NB4 (cell line): ENCODE data around the gene FHOD1.
A peak's percentile ranks its signal among the peaks of the same experiment; 100 is the strongest.

Experiments
- DNase-seq: peaks from one replicate; pipeline ENCODE4 v3.0.0; 2010; ENCODE audit warnings: low read depth
- H3K4me3 ChIP-seq: one replicate; pipeline ENCODE4 v1.5.1; 2011; ENCODE audit warnings: mild to moderate bottlenecking, low read depth, low read length, moderate library complexity
- MYC ChIP-seq: IDR thresholded peaks from 2 replicates; pipeline ENCODE4 v1.6.1; 2011; ENCODE audit warnings: low read depth, low read length
- POLR2A ChIP-seq: IDR thresholded peaks from 2 replicates; pipeline ENCODE4 v1.6.1; 2011; ENCODE audit warnings: mild to moderate bottlenecking; ENCODE audit not compliant: insufficient read length; ENCODE audit errors: extremely low read depth
- TF ChIP-seq, protein P1 (sequence below): IDR thresholded peaks from 2 replicates; pipeline ENCODE4 v1.6.1; 2011; ENCODE audit warnings: low read depth, low read length
- TF ChIP-seq, protein P2 (sequence below): IDR thresholded peaks from one replicate; pipeline ENCODE4 v1.5.1; 2012; ENCODE audit warnings: low read depth, low read length

FHOD1 gene

DNA sequence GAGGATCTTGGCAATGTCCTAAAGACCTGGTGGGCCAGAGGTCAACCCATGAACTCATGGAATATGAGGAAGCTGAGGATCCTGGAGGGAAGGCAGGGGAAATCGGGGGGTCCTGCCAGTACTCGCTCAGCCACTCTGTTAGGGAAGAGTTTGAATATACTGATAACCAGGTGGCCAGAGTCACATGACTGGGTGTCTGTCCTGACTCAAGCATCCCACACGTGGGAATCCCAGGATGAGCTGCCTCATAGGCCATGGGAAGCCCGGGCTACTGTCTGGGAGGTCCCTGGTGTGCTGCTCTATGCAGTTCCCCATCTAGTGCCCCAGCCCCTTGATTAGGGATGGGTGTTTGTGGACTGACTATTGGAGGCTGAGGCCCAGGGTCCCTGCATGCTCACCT lies 59.0 kb downstream of the FHOD1 start:
- no peak for DNase-seq
- TF ChIP-seq, protein P1, sequence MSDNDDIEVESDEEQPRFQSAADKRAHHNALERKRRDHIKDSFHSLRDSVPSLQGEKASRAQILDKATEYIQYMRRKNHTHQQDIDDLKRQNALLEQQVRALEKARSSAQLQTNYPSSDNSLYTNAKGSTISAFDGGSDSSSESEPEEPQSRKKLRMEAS = no peak
- TF ChIP-seq, protein P2, sequence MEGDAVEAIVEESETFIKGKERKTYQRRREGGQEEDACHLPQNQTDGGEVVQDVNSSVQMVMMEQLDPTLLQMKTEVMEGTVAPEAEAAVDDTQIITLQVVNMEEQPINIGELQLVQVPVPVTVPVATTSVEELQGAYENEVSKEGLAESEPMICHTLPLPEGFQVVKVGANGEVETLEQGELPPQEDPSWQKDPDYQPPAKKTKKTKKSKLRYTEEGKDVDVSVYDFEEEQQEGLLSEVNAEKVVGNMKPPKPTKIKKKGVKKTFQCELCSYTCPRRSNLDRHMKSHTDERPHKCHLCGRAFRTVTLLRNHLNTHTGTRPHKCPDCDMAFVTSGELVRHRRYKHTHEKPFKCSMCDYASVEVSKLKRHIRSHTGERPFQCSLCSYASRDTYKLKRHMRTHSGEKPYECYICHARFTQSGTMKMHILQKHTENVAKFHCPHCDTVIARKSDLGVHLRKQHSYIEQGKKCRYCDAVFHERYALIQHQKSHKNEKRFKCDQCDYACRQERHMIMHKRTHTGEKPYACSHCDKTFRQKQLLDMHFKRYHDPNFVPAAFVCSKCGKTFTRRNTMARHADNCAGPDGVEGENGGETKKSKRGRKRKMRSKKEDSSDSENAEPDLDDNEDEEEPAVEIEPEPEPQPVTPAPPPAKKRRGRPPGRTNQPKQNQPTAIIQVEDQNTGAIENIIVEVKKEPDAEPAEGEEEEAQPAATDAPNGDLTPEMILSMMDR = no peak
- TF ChIP-seq MYC (no peak), POLR2A (no peak)

DNA sequence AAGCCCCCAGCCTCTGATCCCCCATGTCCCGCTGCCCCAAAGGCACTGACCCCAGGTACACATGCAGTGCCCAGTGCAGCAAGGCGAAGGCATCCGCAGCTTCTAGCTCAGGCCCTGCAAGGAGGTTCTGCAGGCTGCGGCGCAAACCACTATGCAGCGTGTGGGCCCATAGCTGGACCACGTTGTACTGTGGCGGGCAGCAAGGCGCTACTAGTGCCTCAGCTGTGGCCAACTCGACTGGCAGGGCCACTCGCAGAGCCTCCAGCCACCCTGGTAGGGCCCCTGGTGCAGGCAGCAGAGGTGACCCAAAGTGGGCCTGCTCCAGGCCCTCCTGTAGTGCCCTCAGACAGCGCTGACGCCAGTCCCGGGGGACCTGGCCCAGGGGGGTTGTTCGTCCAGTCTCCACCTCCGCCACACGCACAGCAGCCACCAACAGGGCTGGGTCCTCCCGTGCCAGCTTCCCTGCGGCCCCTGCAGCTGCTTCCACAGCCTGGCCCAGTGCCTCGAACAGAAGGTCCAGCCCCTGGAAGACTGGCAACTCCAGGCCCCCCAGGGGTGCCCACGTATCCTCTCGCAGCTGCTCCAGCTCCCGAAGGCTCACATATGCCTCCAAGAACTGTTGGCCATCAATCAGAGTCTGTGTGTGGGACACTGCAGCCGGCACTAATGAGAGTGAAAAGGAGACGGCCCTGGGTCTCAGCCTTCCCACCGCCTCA lies 59.9 kb downstream of the FHOD1 start:
- TF ChIP-seq, protein P2 = no peak
- TF ChIP-seq POLR2A = no peak
- TF ChIP-seq, protein P1 = no peak
- DNase-seq = no peak
- no peak overlapping the region for H3K4me3 ChIP-seq

More for the DNA sequence above, 59.0 kb downstream of the FHOD1 start:
- H3K4me3 ChIP-seq = no peak overlapping the region

DNA sequence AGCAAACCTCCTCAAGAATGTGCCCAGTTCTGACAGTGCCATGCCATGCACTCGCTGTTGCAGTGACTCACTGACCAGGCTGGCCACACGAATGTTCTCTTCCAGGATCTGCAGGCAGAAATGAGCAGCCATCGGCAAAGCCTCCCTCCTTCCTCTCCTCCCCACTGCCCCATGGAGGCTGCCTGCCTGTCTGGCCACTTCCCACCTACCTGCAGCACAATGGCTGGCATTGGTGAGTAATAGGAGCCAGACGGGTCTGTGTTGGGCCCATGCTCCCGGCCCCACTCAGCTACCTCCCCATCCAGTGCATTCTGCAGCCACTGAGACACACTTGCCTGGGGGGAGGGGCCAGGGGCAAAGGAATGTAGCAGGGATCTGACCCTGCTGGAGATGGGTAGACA lies 60.7 kb downstream of the FHOD1 start:
- TF ChIP-seq MYC (no peak), POLR2A (no peak)
- TF ChIP-seq, protein P1 = no peak
- TF ChIP-seq, protein P2 = no peak
- no peak for DNase-seq
- H3K4me3 ChIP-seq = no peak overlapping the region

DNA sequence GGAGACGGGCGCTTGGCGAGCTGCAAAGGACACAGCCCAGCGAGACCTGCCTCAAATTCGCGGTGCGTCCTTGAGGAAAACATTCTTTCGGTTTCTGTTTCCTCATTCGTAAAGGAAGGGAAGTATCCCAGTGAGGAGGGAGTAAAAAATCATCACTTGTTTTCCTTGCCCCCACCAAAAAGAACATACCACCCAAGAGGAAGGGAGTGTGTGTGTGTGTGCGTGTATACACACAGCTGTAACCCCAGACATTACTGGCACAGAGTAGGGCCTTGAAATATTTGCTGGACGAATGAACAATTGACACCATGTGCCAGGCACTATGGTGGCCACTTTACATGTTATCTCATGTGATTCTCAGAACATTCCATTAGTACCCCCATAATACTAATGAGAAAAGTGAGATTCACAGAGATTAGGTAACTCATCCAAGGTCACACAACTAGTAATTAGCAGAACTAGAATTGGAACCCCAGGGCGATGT lies 61.6 kb downstream of the FHOD1 start:
- no peak overlapping the region for H3K4me3 ChIP-seq
- no peak for DNase-seq
- TF ChIP-seq, protein P2 = no peak
- TF ChIP-seq POLR2A (no peak), MYC (no peak)
- TF ChIP-seq, protein P1 = no peak

DNA sequence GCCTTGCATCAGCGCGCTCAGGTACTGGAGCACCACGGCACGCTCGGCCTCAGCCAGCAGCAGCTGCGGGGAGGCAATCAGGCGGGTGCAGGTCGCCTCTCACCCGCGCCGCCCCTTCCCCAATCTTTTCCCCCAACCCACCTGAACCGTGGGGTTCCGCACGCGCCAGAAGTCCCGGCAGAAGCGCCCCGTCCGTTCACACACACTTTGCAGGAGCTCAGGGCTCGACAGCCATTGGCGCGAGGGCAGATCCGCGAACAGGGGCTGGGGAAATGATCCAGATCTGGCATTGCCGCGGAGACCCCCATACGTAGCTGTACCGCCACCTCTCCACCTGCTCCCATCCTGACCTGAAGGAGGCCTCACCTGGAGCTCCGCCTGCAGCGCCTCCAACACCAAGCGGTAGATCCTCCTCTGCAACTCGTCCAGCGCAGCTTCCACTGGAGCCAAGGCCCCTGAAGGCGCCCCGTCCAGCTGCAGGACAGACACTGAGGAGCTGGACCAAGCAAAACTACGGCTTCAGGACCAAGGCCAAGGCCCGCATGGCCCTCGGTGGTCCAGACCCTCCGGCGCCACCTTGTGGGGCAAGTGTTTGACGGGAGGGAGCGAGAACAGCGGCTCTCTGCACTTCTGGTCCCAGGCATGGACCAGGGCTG lies 62.2 kb downstream of the FHOD1 start:
- peak; percentile 93 for DNase-seq
- TF ChIP-seq, protein P1 = peak; percentile 91
- TF ChIP-seq, protein P2 = peak; percentile 88
- TF ChIP-seq MYC (peak; percentile 82; the same call in 1 of the 2 replicates), POLR2A (no peak)
- H3K4me3 ChIP-seq = no peak overlapping the region
